CD4-positive, alpha-beta T cell (primary cell): ENCODE data around the gene ALDOC. TPM values are rescaled to one million over a fixed set of nuclear protein-coding genes. Genes with fewer than 3 reads are reported as not detected.

ENCODE experiments used
- ATAC-seq: fragments of 200-7000 bp; cut with Tn5 transposase; one replicate; pipeline ENCODE4 v1.10.0; 2022; ENCODE audit warnings: mild to moderate bottlenecking; ENCODE audit not compliant: poor library complexity
- CTCF ChIA-PET: fragments of 350-600 bp; sonication (Branson Sonifier 250); formaldehyde crosslinking; loops from one replicate; lab custom pipeline; 2021; ENCODE audit warnings: antibody characterized with exemption, inconsistent platforms; lab: Charles Lee
- POLR2A ChIA-PET: fragments of 350-600 bp; sonication (Branson Sonifier 250); formaldehyde crosslinking; loops from one replicate; lab custom pipeline; 2021; ENCODE audit warnings: antibody characterized with exemption, inconsistent platforms; lab: Charles Lee
- DNase-seq, 14 experiments: peaks; one replicate each; pipeline ENCODE4 v3.0.0-alpha.2; 2013 to 2020; ENCODE audit warnings: mixed read lengths in 2 of 14
- H3K27ac ChIP-seq, 2 donors: one replicate each; pipeline versions ENCODE4 v1.5.1 to v1.7.0; 2013; ENCODE audit warnings: low read length in 2 of 2, low read depth in 1 of 2, mild to moderate bottlenecking in 1 of 2
- H3K27me3 ChIP-seq, 2 experiments: 1 replicate in 1 of 2; 2 replicates in 1 of 2; pipeline versions ENCODE4 v1.6.1 to v1.7.0; 2013; ENCODE audit warnings: low read length in 2 of 2, control low read depth in 1 of 2, mild to moderate bottlenecking in 1 of 2, moderate library complexity in 1 of 2; ENCODE audit not compliant: insufficient read depth in 2 of 2, control insufficient read depth in 1 of 2
- H3K36me3 ChIP-seq: one replicate; pipeline ENCODE4 v1.6.1; 2013; ENCODE audit warnings: low read length, control low read depth; ENCODE audit not compliant: insufficient read depth
- H3K4me1 ChIP-seq: one replicate; pipeline ENCODE4 v1.6.1; 2013; ENCODE audit warnings: low read length, control low read depth; ENCODE audit not compliant: insufficient read depth
- H3K4me3 ChIP-seq: one replicate; pipeline ENCODE4 v1.5.1; 2013; ENCODE audit warnings: mild to moderate bottlenecking, low read length, moderate library complexity
- H3K9me3 ChIP-seq, 2 experiments: 1 replicate in 1 of 2; 2 replicates in 1 of 2; pipeline versions ENCODE4 v1.6.1 to v1.7.0; 2013; ENCODE audit warnings: low read length in 2 of 2, mild to moderate bottlenecking in 2 of 2, control low read depth in 1 of 2, moderate library complexity in 1 of 2; ENCODE audit not compliant: control insufficient read depth in 1 of 2, insufficient read depth in 1 of 2
- H3K27ac Mint-ChIP-seq: one replicate; pipeline ENCODE4 v1.8.0; 2020; ENCODE audit warnings: mixed read lengths
- H3K27me3 Mint-ChIP-seq: one replicate; pipeline ENCODE4 v1.8.0; 2021; ENCODE audit warnings: mixed read lengths
- H3K36me3 Mint-ChIP-seq: one replicate; pipeline ENCODE4 v1.8.0; 2021; ENCODE audit warnings: low read depth, mixed read lengths
- H3K4me1 Mint-ChIP-seq: one replicate; pipeline ENCODE4 v1.8.0; 2021; ENCODE audit warnings: low read depth, mixed read lengths
- H3K4me3 Mint-ChIP-seq: one replicate; pipeline ENCODE4 v1.8.0; 2020; ENCODE audit warnings: mild to moderate bottlenecking, mixed read lengths
- H3K9me3 Mint-ChIP-seq: one replicate; pipeline ENCODE4 v1.8.0; 2020; ENCODE audit warnings: mixed read lengths
- intact Hi-C, 2 experiments: fragments of 100-400 bp; cut with DNase I in 1 of 2; cut with micrococcal nuclease in 1 of 2; formaldehyde crosslinking; loops; one replicate each; pipeline versions ENCODE4 v1.15.1 to v1.9.0; 2023 to 2025; cut with DNase I, micrococcal nuclease
- total RNA-seq, 174 experiments: library from RNA in 2 of 174; stranded (reverse) in 2 of 174; gene quantifications; one replicate each; pipeline ENCODE4 v1.2.3 and lab custom pipeline; 2021 to 2026
- TF ChIP-seq, protein P1 (sequence below): fragments of 200-600 bp; IDR thresholded peaks from one replicate; pipeline ENCODE4 v1.8.0; 2022; ENCODE audit warnings: antibody characterized with exemption, mild to moderate bottlenecking

ALDOC gene
- total RNA-seq, 2 experiments from 2014 or later = 21.8 to 22.7 TPM

DNA sequence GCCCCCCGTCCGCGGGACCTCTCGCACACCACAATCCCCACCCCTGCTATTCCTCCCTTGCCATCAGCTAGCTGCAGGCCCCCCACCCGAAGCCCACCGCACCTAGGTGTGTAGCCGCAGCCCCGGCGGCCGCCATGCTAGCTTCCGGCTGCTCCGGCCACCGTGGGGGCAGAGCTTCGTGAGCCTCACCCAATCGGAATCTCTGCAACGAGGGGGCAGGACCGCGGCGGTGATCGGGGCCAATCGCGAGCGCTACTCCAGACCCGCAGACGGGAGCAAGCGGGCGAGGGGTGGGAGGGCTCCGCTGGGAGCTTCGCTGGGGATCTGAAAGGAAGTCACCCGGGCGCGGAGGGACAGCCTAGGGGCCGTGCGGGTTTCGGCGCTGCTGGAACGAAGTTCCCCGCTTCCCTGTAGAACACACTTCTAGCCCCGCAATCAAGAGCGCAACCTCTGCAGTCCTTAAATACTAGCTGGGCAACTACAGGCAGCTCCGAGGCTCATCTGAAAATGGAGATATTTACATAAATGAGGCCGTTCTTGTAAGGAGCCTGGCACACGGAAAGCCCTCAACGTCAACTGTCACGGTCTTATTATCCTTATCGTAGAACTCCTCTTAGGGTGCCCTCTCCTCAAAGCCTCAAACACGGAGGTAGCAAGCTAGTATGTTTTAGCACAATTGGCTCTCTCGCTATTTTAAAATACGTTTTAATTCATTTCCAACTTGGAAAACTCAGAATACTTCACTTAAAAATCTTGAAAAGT is 5.2 kb downstream of the ALDOC start, which contains the start of gene PIGS:
Gene PIGS (minus strand): TSS at position 164 of the 762 bp plus-strand sequence. CDS start 28 bp downstream, at position 136.
- no peaks in the 10 kb centered on the region for H3K9me3 Mint-ChIP-seq
- H3K4me3 Mint-ChIP-seq = peak within 1 kb of the TSS; percentile 94
- H3K4me1 Mint-ChIP-seq = peaks cover 65% of the 10 kb centered on the region
- ATAC-seq (peak; percentile 96), DNase-seq (peak; percentile 78 to 95 (median 88))
- H3K27ac ChIP-seq = peak within 1 kb of the TSS; percentile 66 to 85
- TF ChIP-seq, protein P1, sequence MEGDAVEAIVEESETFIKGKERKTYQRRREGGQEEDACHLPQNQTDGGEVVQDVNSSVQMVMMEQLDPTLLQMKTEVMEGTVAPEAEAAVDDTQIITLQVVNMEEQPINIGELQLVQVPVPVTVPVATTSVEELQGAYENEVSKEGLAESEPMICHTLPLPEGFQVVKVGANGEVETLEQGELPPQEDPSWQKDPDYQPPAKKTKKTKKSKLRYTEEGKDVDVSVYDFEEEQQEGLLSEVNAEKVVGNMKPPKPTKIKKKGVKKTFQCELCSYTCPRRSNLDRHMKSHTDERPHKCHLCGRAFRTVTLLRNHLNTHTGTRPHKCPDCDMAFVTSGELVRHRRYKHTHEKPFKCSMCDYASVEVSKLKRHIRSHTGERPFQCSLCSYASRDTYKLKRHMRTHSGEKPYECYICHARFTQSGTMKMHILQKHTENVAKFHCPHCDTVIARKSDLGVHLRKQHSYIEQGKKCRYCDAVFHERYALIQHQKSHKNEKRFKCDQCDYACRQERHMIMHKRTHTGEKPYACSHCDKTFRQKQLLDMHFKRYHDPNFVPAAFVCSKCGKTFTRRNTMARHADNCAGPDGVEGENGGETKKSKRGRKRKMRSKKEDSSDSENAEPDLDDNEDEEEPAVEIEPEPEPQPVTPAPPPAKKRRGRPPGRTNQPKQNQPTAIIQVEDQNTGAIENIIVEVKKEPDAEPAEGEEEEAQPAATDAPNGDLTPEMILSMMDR = no peak
- peaks cover 54% of the 10 kb centered on the region for H3K4me1 ChIP-seq
- no peaks in the 10 kb centered on the region for H3K27me3 Mint-ChIP-seq
- ChIA-PET POLR2A (interaction anchor here (0.6 to 4.4 kb wide), 15 partner anchors 9 to 380 kb away, joined by 3 to 70 read pairs (median 5); partner anchors contain the start of genes BLTP2, NEK8, PHF12 and POLDIP2), CTCF (interaction anchor here (0.8 to 1.4 kb wide), 5 partner anchors 22 to 91 kb away, joined by 3 to 4 read pairs (median 3); partner anchors contain the start of gene SUPT6H)
- peaks cover 48% of the 10 kb centered on the region for H3K36me3 Mint-ChIP-seq
- H3K27ac Mint-ChIP-seq = peak within 1 kb of the TSS; percentile 91
- H3K9me3 ChIP-seq = no peaks in the 10 kb centered on the region
- H3K27me3 ChIP-seq = no peaks in the 10 kb centered on the region
- H3K36me3 ChIP-seq = peaks cover 3% of the 10 kb centered on the region
- intact Hi-C loops = loop anchor here (1.0 to 10.0 kb wide), 4 partner anchors 19 to 383 kb away; partner anchors contain the start of genes PHF12 (in 1 of the 2), SPAG5 (in 1 of the 2) and UNC119 (in 1 of the 2)
- peak within 1 kb of the TSS; percentile 95 for H3K4me3 ChIP-seq

DNA sequence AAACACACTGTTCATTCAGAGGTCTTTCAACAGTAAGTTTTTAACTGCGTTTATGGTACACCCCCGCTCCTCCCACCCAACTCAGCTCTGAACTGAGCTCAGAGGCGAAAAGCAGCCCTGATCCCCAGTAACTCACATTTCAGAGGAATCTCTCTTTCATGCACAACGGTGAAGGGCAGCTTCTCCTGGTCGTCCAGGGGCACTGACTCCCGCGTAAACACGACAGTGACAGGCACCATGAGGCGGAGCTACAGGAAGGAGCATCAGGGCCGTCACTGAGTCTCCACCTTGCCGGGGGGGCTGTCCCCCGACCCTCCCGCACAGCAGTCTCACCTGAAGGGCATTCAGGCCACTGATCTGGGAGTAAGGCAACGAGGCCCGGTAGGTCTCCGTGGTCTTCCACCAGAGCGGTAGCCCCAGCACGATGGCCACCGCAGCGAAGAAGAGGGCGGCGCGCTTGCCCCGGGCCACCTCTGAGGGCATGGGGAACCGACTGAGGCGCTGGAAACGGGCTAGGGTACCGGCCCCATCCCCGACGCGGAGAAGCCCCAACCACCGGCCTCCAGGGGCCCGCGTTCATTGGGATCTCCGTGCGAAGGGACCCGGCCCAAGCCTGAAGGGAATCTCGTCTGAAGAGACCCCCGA is 5.9 kb downstream of the ALDOC start:
- no peaks in the 10 kb centered on the region for H3K9me3 Mint-ChIP-seq
- ChIA-PET CTCF (interaction anchor here (0.8 to 1.4 kb wide), 4 partner anchors 21 to 92 kb away, joined by 3 to 4 read pairs (median 4); partner anchors contain the start of gene SUPT6H), POLR2A (interaction anchor here (0.6 to 4.4 kb wide), 16 partner anchors 9 to 381 kb away, joined by 3 to 70 read pairs (median 5); partner anchors contain the start of genes BLTP2, NEK8, PHF12 and POLDIP2)
- TF ChIP-seq, protein P1 = no peak
- peak; percentile 54 for ATAC-seq
- Histone ChIP-seq H3K27me3 (no peaks in the 10 kb centered on the region), H3K9me3 (no peaks in the 10 kb centered on the region), H3K4me3 (peak overlapping the region; percentile 95), H3K4me1 (peaks cover 52% of the 10 kb centered on the region), H3K36me3 (peaks cover 3% of the 10 kb centered on the region), H3K27ac (peak overlapping the region; percentile 66 to 85)
- H3K36me3 Mint-ChIP-seq = peaks cover 48% of the 10 kb centered on the region
- peak overlapping the region; percentile 91 for H3K27ac Mint-ChIP-seq
- DNase-seq = peak in 11 of 14 experiments; percentile 24 to 73 (median 43)
- H3K4me3 Mint-ChIP-seq = peak overlapping the region; percentile 94
- H3K27me3 Mint-ChIP-seq = no peaks in the 10 kb centered on the region
- H3K4me1 Mint-ChIP-seq = peaks cover 58% of the 10 kb centered on the region
- intact Hi-C loops = loop anchor here (1.0 to 10.0 kb wide), 4 partner anchors 19 to 384 kb away; partner anchors contain the start of genes PHF12 (in 1 of the 2), SPAG5 (in 1 of the 2) and UNC119 (in 1 of the 2)

DNA sequence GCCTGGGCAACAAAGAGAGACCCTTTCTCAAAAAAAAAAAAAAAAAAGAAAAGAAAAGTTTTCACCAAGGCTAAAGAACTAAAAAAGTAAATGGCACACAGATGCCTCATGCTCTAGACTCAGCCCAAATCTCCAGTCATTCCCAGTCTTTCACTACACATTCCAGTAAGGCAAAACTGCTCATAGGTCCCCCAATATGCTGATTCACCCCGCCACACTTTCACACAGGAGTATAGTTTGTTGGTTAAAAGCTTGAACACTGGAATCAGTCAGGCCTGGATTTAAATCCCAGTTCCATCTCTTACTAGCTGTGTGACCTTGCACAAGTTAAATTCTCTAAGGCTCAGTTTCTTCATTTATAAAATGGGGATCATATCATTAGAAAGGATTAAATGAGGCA is 7.2 kb downstream of the ALDOC start:
- H3K9me3 Mint-ChIP-seq = no peaks in the 10 kb centered on the region
- H3K4me1 ChIP-seq = peaks cover 50% of the 10 kb centered on the region
- DNase-seq (no peak), ATAC-seq (no peak)
- H3K4me3 Mint-ChIP-seq = peak overlapping the region; percentile 94
- peaks cover 55% of the 10 kb centered on the region for H3K36me3 Mint-ChIP-seq
- ChIA-PET CTCF (no interaction called here), POLR2A (interaction anchor here (0.8 to 4.4 kb wide), 2 partner anchors 20 to 30 kb away, joined by 3 to 70 read pairs; partner anchors contain the start of gene SPAG5)
- H3K4me3 ChIP-seq = no peak overlapping the region
- peaks cover 3% of the 10 kb centered on the region for H3K36me3 ChIP-seq
- TF ChIP-seq, protein P1 = no peak
- H3K4me1 Mint-ChIP-seq = peaks cover 65% of the 10 kb centered on the region
- peak overlapping the region; percentile 91 for H3K27ac Mint-ChIP-seq
- H3K27ac ChIP-seq = no peak overlapping the region
- H3K9me3 ChIP-seq = no peaks in the 10 kb centered on the region
- no peaks in the 10 kb centered on the region for H3K27me3 Mint-ChIP-seq
- intact Hi-C loops = no loop called here
- no peaks in the 10 kb centered on the region for H3K27me3 ChIP-seq
